ENCODE measurements around the gene LARGE1. TPM values are rescaled to one million over a fixed set of nuclear protein-coding genes. Genes with fewer than 3 reads are reported as not detected.

LARGE1 gene
- total RNA-seq, 2 donors from 2014 or later, result 12.5 to 21.1 TPM

GRCh38 chr22:33493476-33494205 is 426.6 kb downstream of the LARGE1 start:
- intact Hi-C loops (cut with DNase I), result no loop called here
- H3K27ac ChIP-seq, result no peak overlapping the region
- H3K4me1 ChIP-seq, result peaks cover 11% of the 10 kb centered on the region
- H3K9me3 ChIP-seq, result no peaks in the 10 kb centered on the region
- DNase-seq (no peak), ATAC-seq (no peak)
- H3K4me3 ChIP-seq, result no peak overlapping the region
- 82 to 90% methylated on average over 4 of the region's 4 CpGs for WGBS, 2 donors
- TF ChIP-seq CTCF (IDR thresholded peaks at IDR 0.05) (no peak), POLR2A (IDR thresholded peaks at IDR 0.05) (no peak)
- no peaks in the 10 kb centered on the region for H3K27me3 ChIP-seq
- H3K36me3 ChIP-seq (replicated peaks in 1 of 2; ENCODE audit: insufficient read depth in 1 of 2, low read depth in 2 of 2), result no peaks in the 10 kb centered on the region

- H3K4me3 ChIP-seq, result no peak overlapping the region
- H3K9me3 ChIP-seq, result no peaks in the 10 kb centered on the region
- 4 to 11% methylated on average over 4 of the region's 4 CpGs for WGBS, 2 donors
- intact Hi-C loops (cut with DNase I), result no loop called here
- TF ChIP-seq CTCF (IDR thresholded peaks at IDR 0.05) (no peak), POLR2A (IDR thresholded peaks at IDR 0.05) (no peak)
- DNase-seq (peak in 2 of 4 donors; percentile 16 to 26), ATAC-seq (no peak)
- H3K36me3 ChIP-seq (replicated peaks in 1 of 2; ENCODE audit: insufficient read depth in 1 of 2, low read depth in 2 of 2), result no peaks in the 10 kb centered on the region
- no peaks in the 10 kb centered on the region for H3K27me3 ChIP-seq
- peak overlapping the region in 1 of 4 donors; percentile 18 for H3K27ac ChIP-seq
- peaks cover 11% of the 10 kb centered on the region for H3K4me1 ChIP-seq
Observed at GRCh38 chr22:33492210-33492651, 428.0 kb downstream of the LARGE1 start.

- Histone ChIP-seq H3K4me3 (no peak overlapping the region), H3K36me3 (replicated peaks in 1 of 2; ENCODE audit: insufficient read depth in 1 of 2, low read depth in 2 of 2) (no peaks in the 10 kb centered on the region), H3K27me3 (no peaks in the 10 kb centered on the region), H3K4me1 (peaks cover 3% of the 10 kb centered on the region), H3K9me3 (no peaks in the 10 kb centered on the region), H3K27ac (no peak overlapping the region)
- 88 to 90% methylated on average over 6 of the region's 6 CpGs for WGBS, 2 donors
- ATAC-seq, result no peak
- no peak for DNase-seq
- intact Hi-C loops (cut with DNase I), result no loop called here
- TF ChIP-seq CTCF (IDR thresholded peaks at IDR 0.05) (no peak), POLR2A (IDR thresholded peaks at IDR 0.05) (no peak)
Observed at GRCh38 chr22:33487041-33487716, 433.1 kb downstream of the LARGE1 start.

GRCh38 chr22:33481550-33481949 is 438.7 kb downstream of the LARGE1 start:
- H3K9me3 ChIP-seq, result no peaks in the 10 kb centered on the region
- H3K4me1 ChIP-seq, result no peaks in the 10 kb centered on the region
- H3K36me3 ChIP-seq (replicated peaks in 1 of 2; ENCODE audit: insufficient read depth in 1 of 2, low read depth in 2 of 2), result no peaks in the 10 kb centered on the region
- DNase-seq, result no peak
- no peak for ATAC-seq
- intact Hi-C loops (cut with DNase I), result no loop called here
- 51 to 60% methylated on average over 5 of the region's 5 CpGs for WGBS, 2 donors
- no peaks in the 10 kb centered on the region for H3K27me3 ChIP-seq
- H3K4me3 ChIP-seq, result no peak overlapping the region
- no peak overlapping the region for H3K27ac ChIP-seq
- no peak for TF ChIP-seq CTCF (IDR thresholded peaks at IDR 0.05)
- TF ChIP-seq POLR2A (IDR thresholded peaks at IDR 0.05), result no peak

Data from body of pancreas (tissue), 4 donors.